ENCODE results near the gene HHATL.

Gene HHATL

GRCh38 chr3:42654331-42655201 is 48.0 kb downstream of the HHATL start:
- peaks cover 2% of the 10 kb centered on the region for H3K36me3 Mint-ChIP-seq
- H3K4me3 Mint-ChIP-seq = peak overlapping the region; percentile 27

GRCh38 chr3:42653560-42654330 is 48.9 kb downstream of the HHATL start, which contains the start of gene ZBTB47:
TSS of gene ZBTB47 (plus strand) at chr3:42653697. CDS start at chr3:42658356, 4,659 bp downstream.
- Mint-ChIP-seq H3K27ac (peak within 1 kb of the TSS; percentile 82), H3K9me3 (no peaks in the 10 kb centered on the region), H3K4me1 (peaks cover 23% of the 10 kb centered on the region), H3K27me3 (peaks cover 18% of the 10 kb centered on the region), H3K4me3 (peak within 1 kb of the TSS; percentile 85), H3K36me3 (peaks cover 10% of the 10 kb centered on the region)
- peak; percentile 4 for ATAC-seq

More at GRCh38 chr3:42654331-42655201, 48.0 kb downstream of the HHATL start:
- peak; percentile 19 for ATAC-seq
- Mint-ChIP-seq H3K9me3 (no peaks in the 10 kb centered on the region), H3K27ac (no peak overlapping the region), H3K27me3 (peaks cover 18% of the 10 kb centered on the region), H3K4me1 (peaks cover 23% of the 10 kb centered on the region)

- no peaks in the 10 kb centered on the region for H3K9me3 Mint-ChIP-seq
- peak overlapping the region; percentile 82 for H3K27ac Mint-ChIP-seq
- ATAC-seq = no peak
These were observed 49.4 kb downstream of the HHATL start for GRCh38 chr3:42653303-42653559.

GRCh38 chr3:42652611-42653302 is 49.8 kb downstream of the HHATL start:
- Mint-ChIP-seq H3K4me1 (peaks cover 23% of the 10 kb centered on the region), H3K9me3 (no peaks in the 10 kb centered on the region), H3K4me3 (peak overlapping the region; percentile 27), H3K27ac (peak overlapping the region; percentile 31), H3K27me3 (peaks cover 18% of the 10 kb centered on the region), H3K36me3 (peaks cover 12% of the 10 kb centered on the region)
- ATAC-seq = peak; percentile 54

More at GRCh38 chr3:42653303-42653559, 49.4 kb downstream of the HHATL start:
- Mint-ChIP-seq H3K4me3 (peak overlapping the region; percentile 27), H3K36me3 (peaks cover 12% of the 10 kb centered on the region), H3K4me1 (peaks cover 23% of the 10 kb centered on the region), H3K27me3 (peaks cover 18% of the 10 kb centered on the region)

GRCh38 chr3:42652251-42652610 is 50.4 kb downstream of the HHATL start:
- Mint-ChIP-seq H3K36me3 (peaks cover 14% of the 10 kb centered on the region), H3K9me3 (no peaks in the 10 kb centered on the region), H3K4me3 (no peak overlapping the region), H3K27me3 (peaks cover 18% of the 10 kb centered on the region), H3K4me1 (peaks cover 23% of the 10 kb centered on the region), H3K27ac (peak overlapping the region; percentile 31)
- no peak for ATAC-seq

- Mint-ChIP-seq H3K4me3 (no peak overlapping the region), H3K9me3 (no peaks in the 10 kb centered on the region), H3K27me3 (peaks cover 18% of the 10 kb centered on the region), H3K4me1 (peaks cover 23% of the 10 kb centered on the region), H3K36me3 (peaks cover 20% of the 10 kb centered on the region), H3K27ac (no peak overlapping the region)
- ATAC-seq = no peak
These were observed 51.1 kb downstream of the HHATL start for GRCh38 chr3:42651248-42652091.

GRCh38 chr3:42649783-42650182 is 52.8 kb downstream of the HHATL start:
- peaks cover 26% of the 10 kb centered on the region for H3K36me3 Mint-ChIP-seq
- no peak for ATAC-seq

GRCh38 chr3:42649006-42649405 is 53.6 kb downstream of the HHATL start:
- ATAC-seq = no peak
- no peak overlapping the region for H3K4me3 Mint-ChIP-seq
- peaks cover 32% of the 10 kb centered on the region for H3K36me3 Mint-ChIP-seq
- H3K9me3 Mint-ChIP-seq = no peaks in the 10 kb centered on the region
- H3K27me3 Mint-ChIP-seq = peaks cover 17% of the 10 kb centered on the region
- H3K4me1 Mint-ChIP-seq = peaks cover 23% of the 10 kb centered on the region
- no peak overlapping the region for H3K27ac Mint-ChIP-seq

More at GRCh38 chr3:42649783-42650182, 52.8 kb downstream of the HHATL start:
- H3K9me3 Mint-ChIP-seq = no peaks in the 10 kb centered on the region
- no peak overlapping the region for H3K27ac Mint-ChIP-seq
- no peak overlapping the region for H3K4me3 Mint-ChIP-seq
- H3K4me1 Mint-ChIP-seq = peaks cover 23% of the 10 kb centered on the region
- peaks cover 18% of the 10 kb centered on the region for H3K27me3 Mint-ChIP-seq

- no peak for ATAC-seq
- Mint-ChIP-seq H3K4me3 (no peak overlapping the region), H3K4me1 (peaks cover 12% of the 10 kb centered on the region), H3K9me3 (no peaks in the 10 kb centered on the region), H3K27ac (no peak overlapping the region), H3K36me3 (peaks cover 40% of the 10 kb centered on the region), H3K27me3 (peaks cover 8% of the 10 kb centered on the region)
These were observed 54.7 kb downstream of the HHATL start for GRCh38 chr3:42647821-42648459.

Data from stimulated activated memory B cell treated with anti-CD40 and anti-IgM and Interleukin-4, amounts not matched to agents 10 μg/mL and 1 μg/mL and 100 μg/mL, for 72 hours (primary cell).